ENCODE measurements around the gene LIMCH1.

GRCh38 chr4:41602886-41603498 is 65.0 kb downstream of the LIMCH1 start:
- TF ChIP-seq EZH2 (IDR thresholded peaks at IDR 0.05; ENCODE audit: low read length) (no peak), CTCF (optimal IDR thresholded peaks at IDR 0.05 in 1 of 3, IDR thresholded peaks at IDR 0.05 in 1 of 3, conservative IDR thresholded peaks at IDR 0.05 in 1 of 3; ENCODE audit: extremely low read depth in 1 of 3, insufficient read depth in 2 of 3, low read length in 3 of 3) (no peak)

All from keratinocyte (primary cell).